NCI-H128 (cell line): ENCODE measurements around the gene FBRS.

Experiments
- DNase-seq: peaks from one replicate; lab custom pipeline; 2025; ENCODE audit not compliant: unreplicated experiment; lab: John Stamatoyannopoulos, UW

Gene FBRS

DNA sequence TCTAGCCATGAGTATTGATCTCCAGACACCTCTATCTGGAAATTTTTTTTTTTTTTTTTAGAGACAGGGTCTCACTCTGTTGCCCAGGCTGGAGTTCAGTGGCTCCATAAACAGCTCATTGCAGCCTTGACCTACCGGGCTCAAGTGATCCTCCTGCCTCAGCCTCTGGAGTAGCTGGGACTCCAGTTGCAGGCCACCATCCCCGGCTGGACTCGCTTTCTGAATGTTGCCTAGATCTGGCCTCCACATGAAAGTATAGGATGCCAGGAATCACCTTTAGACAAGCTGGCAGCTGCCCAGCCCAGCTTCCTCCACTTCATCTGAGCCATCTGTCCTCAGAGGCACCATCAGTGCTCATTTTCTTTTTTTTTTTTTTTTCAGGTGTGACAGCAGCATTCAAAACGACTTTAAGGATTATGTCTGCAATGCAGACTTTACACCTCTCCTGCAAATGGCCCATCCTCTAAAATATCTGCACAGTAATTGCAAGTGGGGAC is 13.8 kb upstream of the FBRS start:
- DNase-seq, result no peak

DNA sequence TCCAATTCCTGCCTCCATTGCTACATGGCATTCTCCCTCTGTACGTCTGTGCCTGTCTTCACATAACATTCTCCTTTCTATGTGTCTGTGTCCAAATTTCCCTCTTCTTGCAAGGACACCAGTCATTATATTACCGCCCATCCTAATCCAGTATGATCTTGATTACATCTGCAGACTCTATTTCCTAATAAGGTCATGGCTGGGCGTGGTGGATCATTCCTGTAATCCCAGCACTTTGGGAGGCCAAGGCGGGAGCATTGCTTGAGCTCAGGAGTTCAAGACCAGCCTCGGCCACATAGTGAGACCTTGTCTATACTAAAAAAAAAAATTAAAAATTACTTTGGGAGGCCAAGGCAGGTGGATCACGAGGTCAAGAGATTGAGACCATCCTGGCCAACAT is 12.5 kb upstream of the FBRS start:
- no peak for DNase-seq

DNA sequence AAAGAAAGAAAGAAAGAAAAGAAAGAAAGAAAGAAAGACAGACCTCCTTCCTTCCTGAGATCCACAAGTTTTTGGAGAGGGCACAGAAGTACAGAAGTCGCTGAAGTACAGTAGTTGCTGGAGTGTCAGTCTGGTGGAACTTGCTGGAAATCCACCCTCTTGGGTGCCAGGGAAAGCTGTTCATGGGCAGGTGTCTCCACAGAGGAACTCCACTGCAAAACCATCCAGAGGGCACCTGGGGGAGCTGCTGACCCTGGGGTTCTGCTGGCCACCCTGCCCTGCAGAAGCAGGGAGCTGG is 11.0 kb upstream of the FBRS start:
- no peak for DNase-seq

DNA sequence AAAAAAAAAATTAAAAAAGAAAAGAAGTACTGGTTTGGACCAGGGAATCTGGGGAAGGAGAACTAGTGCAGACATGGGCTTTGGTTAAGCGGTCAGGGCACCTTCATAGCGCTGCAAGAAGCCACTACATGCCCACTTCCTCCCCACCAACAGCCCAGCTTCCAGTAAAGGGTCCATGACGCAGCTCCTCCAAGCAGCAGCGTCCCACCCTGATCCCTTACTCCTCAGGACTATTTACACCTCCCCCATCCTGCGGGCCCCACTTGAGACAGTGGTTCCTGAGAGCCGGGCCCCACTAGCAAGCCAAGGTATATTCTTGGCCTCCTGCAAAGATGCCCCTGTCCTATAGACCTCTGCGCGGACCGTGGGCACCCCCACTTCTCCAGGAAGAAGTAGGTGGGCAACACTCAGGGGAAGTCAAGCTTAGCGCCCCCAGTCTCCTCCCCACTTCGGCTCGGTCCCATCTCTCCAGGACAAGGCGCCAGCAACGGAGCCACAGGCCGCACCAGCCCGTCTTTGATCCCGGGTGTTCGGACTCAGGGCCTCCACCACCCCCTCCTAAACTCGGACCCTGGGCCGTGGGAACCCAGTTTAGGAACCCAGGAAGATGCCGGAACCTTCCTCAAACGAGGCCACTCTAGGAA is 8.4 kb upstream of the FBRS start:
- DNase-seq, result no peak

DNA sequence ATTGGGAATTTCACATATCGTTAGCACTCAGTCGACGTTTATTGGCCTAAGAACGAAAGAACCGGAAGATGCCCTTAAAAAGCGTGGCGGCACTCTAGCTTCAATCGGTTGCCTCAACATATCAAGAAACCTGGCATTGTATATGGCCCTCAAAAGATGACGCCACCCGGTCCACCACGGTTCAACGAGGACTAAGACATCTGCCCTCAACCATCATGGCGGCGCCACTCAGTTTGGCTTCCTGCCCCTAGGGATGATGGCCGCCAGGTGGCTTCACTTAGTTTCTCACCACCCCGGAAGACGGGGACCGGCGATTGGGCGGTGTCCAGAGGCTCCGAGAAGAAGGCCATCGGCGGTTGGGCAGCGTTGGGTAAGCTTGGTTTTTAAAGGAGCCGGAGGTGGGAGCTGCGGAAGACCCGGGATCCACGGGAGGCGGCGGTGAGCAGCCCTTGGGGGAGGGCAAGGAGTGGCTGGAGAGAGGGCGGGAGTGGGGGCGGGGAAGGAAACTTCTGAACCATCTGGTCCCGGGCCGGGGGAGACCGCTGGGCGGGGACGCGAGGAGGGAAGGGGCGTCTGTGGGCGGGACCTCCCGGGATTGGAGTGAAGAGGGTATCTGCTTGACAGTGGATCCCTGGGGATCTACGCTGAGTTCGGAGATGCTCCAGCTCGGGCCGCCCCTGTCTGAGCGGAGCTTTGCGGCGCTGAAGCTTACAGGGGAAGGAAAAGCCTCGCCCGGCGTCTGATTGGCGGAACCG is 7.7 kb upstream of the FBRS start, which contains the start of gene PRR14:
Gene PRR14 (plus strand): TSS at position 592 of the 755 bp plus-strand sequence. CDS start 686 bp downstream, outside the sequence.
- DNase-seq, result peak; percentile 96

DNA sequence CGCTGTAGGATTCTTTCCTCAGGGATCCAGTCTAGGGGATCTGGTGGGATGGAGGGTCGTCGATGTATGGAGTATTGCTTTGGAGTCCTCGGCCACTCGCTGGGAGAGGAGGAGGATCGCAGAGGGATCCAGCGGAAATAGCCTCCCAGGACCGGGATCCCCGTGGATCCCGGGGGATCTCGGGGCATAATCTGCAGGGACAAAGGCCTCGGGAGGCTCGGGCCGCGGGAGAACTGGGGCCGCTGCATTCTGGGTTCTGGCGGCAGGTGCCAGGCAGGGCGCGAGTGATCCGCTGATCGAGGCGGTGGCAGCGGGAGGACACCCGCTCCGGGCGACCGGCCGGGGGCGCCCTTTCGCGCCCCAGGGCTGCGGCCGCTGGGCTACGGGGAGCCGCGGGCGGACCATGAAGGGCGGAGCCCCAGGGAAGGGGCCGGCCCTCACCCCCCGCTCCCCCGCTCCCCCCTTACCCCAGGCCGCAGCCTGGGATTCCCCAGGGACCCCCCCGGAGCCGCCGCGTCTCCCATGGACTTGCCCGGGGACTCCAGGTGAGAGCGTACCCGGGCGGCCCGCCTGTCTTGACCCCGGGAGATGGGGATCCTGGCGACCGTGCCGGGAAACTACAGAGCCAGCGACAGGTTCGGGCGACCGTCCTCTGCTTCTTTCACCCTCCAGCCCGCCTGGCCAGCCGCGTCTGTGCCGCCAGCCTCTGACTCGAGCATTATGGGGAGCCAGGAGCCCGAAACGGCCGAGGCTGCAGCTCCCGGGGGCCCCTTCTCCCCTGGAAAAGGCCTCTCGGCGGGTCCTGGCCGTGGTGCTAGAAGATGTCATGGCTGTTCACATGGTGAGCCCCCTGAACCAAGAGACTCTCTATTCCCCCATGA is 6.9 kb upstream of the FBRS start:
- DNase-seq, result no peak

DNA sequence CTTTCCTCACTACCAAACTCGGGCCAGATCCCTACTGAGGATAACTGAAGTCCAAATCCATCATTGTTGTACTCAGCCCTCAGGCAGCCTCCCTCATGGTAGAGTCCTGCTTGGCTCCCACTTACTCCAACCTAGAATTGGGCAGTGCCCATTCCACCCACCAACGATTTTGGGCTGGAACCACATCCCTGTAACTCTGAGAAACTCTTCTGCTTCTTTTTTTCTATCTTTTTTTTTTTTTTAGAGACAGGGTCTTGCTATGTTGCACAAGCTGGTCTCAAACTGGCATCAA is 6.3 kb upstream of the FBRS start:
- no peak for DNase-seq

DNA sequence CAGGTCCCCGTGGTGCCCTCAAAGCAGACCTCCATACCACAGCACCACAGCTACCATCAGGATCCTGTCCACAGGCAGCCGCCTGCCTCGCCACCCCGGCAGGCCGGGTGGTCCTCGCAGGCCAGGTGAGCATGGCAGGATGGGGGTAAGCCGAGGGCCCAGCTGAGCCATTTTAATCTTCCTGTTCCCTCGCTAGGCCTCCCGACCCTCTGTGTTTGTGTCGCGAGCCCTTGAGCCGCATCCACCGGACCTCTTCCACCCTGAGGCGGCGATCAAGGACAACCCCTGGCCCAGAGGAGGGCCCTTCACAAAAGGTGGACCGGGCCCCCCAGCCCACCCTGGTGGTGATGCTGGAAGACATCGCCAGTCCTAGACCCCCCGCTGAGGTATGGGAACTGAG is 5.5 kb upstream of the FBRS start:
- no peak for DNase-seq

DNA sequence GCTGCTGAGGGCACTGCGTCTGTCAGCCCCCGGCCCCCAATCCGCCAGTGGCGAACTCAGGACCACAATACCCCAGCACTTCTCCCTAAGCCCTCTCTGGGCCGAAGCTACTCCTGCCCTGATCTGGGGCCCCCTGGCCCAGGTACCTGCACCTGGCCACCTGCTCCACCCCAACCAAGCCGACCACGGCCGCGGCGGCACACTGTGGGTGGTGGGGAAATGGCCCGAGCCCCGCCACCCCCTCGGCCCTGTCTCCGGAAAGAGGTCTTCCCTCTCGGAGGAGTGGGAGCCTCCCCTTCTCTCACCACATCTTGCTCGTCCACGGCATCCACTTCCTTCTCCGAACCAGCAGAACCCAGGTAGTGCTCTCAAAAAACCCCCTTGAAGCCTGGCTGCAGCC is 3.4 kb upstream of the FBRS start:
- DNase-seq, result no peak

DNA sequence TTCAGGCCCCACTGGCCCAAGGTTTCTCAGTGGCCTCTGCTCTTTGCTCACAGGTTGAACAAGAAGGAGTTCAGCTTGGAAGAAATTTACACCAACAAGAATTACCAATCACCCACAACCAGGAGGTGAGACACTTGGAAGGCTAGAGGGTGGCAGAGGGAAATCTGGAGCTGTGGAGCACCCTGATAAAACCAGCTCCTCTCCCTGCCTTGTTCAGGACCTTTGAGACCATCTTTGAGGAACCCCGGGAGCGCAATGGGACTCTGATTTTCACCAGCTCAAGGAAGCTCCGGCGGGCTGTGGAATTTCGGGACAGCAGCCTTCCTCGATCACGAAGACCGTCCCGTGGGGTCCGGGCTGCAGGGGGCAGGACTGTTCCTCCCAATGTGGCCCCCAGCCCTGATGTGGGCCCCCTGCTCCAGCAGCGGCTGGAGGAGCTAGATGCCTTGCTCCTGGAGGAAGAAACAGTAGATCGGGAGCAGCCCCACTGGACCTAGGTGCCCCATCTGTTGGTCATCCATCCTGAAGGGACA is 2.4 kb upstream of the FBRS start:
- DNase-seq, result no peak

DNA sequence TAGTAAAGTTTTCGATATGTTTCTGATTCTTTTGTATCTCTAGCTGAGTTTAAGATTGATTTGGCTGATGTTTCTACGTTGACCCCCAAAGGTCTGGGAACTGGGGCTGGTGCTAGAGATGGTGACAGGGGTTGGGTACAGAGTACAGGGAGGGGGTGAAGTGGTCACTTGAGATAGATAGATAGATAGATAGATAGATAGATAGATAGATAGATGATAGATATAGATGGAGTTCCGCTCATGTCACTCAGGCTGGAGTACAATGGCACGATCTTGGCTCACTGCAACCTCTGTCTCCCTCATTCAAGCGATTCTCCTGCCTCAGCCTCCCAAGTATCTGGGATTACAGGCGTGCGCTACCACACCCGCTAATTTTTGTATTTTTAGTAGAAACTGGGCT is 1.8 kb upstream of the FBRS start:
- DNase-seq, result no peak

DNA sequence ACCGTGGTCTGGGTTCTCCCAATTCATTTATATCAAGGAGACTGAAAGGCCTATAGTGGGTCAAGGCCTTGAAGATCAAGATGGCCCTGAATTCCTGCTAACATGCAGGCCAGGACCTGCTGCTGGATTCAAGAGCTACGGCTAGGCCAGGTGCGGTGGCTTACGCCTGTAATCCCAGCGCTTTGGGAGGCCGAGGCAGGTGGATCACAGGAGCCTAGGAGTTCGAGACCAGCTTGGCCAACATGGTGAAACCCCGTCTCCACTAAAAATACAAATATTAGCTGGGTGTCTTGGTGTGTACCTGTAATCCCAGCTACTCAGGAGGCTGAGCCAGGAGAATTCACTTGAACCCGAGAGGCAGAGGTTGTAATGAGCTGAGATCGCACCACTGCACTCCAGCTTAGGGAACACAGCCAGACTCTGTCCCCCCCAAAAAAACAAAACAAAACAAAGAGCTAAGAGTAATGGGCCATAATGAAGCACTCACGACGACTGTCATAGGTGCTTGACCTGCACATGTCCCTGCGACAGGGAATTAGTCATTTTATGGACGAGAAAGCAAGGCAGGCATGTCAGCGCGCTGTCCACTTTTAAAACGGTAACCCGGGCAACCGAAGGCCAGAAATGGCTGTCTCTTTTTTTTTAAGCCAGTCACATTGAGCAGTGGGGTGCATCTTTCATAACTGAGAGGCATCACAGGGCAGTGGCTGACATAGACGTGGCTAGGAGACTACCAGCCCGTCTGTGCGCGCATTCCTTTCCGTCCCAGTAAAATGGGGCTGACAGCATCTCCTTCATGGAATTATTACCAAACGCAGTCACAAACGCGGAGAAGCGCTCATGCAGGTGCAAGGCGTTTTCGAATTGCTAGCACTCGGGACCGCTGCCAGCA is 1.0 kb upstream of the FBRS start:
- no peak for DNase-seq

DNA sequence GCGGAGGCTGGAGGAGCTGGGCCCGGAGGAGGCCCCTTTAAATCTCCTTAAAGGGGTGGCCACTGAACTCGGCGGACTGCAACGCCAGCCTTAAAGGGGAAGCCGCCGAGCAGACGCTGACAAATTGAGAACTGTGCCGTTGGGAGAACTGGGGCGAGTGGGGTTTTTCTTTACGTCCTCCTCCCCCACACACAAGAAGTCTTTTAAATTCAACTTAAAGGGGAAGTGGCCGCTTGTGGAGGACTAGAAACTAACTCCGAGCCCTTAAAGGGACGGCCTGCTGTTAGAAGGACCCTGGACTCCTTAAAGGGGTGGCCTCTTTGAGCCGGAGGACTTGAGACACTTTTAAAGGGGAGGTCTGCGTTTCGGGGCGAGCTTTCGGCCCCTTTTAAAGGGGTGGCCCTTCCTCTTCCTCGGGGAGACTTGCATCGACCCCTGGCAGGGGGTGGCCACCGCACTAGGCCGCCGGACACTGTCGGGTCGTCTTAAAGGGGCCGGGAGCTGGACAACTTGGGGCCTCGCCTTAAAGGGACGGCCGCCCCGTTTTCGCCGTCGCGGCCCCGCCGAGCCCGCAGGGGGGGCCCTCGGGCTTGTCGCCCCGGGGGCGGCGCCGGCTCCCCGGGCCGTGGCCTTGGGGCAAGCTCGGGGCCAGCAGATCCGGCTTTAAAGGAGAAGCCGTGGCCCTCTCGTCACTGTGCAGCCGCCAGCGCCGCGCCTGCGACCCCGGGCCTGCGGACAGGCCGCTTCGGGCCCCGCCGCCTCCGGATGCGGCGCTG is 688 bp downstream of the FBRS start:
- peak; percentile 78 for DNase-seq

DNA sequence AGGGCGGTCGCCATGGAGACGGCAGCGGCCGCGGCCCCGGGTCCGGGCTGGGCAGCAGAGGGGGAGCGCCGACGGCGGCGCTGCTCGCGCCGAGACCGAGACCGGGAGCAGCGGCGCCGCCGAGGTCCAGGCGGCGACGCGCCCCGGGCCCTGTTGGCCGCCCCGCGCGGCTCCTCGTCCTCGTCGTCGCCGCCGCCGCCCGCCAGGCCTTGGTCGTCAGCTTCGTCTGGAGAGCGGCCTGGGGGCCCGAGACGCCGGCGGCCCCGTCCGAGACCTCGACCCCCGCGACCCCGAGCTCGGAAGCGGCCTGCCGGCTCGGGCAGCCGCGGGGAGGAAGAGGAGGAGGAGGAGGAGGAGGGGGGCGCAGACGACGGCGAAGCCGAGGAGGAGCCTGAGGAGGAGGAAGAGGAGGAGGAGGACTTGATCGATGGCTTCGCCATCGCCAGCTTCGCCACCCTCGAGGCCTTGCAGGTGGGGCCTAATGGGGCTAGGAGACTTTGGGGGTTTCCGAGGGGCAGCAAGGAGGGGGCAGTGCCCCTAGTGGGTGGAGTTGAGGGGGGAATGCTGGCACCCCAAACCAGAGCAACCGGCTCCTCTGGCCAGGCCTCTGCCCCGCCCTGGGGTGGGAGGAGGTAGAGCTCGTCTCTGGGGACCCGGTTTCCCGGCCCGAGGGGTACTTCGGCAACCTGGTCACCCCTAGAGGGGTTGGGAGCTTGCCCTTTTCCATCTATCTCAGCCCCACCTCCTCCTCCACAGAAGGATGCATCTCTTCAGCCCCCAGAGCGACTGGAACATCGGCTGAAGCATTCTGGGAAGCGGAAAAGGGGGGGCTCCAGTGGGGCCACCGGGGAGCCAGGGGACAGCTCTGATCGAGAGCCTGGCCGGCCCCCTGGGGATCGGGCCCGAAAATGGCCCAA is 1.5 kb downstream of the FBRS start:
- no peak for DNase-seq

DNA sequence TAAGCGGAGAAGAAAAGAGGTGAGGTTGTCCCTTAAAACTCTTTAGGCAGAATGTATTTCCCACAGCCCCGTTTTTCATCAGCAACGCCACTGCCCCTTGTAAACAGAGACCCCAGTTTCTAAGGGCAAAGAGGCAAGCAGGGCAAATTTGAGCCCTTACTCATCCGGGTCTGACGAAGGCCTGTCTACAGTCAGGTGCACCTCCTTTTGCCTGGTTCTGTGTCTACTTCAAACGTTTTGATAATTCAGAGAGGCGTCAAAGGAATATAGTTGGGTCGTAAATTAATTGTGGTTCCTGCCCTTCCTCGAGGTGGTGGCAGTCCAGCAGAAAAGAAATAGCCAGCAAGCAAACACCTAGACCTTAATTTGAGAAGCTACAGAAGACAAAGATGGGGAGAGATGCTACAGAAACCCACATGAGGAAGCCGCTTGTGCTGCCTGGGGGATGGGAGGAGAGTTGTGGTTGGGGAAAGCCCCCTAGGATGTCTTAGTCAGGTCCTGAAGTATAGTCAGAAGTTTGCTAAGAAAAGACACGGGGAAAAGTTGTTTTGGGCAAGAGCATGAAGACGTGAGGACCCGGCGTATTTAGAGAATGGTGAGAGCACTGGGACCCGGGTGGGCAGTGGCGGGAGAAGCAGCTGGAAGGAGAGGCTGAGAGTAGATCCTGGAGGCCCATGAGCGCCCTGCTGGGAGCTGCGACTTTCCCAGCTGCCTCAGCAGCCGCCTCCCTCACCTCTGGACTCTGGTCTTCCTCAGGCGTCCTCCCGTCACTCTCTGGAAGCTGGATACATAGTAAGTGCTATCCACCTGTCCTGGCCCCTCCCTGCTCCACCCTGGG is 2.4 kb downstream of the FBRS start:
- DNase-seq, result no peak

DNA sequence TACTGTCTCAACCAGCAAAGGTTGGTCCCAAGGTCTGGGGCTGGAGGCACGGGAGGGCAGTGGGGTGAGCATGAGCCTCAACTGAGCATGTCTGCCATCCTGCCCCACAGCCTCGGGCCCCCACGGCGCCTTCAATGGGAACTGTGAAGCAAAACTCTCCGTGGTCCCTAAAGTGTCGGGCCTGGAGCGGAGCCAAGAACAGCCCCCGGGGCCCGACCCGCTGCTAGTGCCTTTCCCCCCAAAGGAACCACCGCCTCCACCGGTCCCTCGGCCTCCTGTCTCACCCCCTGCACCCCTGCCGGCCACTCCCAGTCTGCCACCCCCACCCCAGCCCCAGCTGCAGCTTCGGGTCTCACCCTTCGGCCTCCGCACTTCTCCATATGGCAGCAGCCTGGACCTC is 4.2 kb downstream of the FBRS start:
- DNase-seq, result no peak

DNA sequence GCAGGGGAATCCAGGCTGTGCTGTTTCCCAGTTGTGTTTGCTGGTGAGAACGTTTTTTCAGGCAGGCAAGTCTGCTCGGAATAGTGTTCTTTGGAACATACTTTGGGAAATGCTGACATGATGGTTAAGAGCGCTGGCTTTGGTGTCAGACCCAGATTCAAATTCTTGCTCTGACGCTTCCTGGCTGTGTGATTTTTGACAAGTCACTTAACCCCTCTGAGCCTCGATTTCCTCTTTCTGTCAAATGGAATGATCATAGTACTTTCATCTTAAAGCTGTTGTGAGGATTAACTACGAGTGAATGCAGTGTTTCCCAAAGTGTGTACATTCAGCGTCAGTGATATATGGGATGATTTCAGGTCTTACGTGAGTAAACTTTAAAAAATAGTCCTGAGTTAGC is 4.8 kb downstream of the FBRS start:
- DNase-seq, result no peak

DNA sequence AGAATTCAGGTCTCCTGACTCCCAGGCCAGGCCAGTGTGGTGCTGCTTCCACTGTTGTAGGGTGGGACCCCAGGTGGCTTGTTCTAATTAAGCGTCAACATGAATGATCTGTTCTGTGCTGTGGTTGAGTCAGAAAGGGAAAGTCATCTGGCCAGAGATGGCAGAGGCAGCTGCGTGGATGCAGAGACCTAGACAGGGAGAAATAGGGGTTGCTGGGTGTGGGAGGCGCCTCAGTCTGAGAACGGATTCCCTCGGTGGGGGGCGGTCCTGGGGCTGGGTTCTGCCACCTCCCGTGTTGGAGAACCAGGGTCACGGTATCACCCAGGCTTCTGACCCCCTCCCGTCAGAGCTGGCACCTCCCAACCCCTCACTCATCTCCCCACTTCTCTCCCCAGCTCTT is 5.6 kb downstream of the FBRS start:
- DNase-seq, result no peak
